HepG2 (cell line): Measurements from ENCODE around the gene SEMA3B. TPM values are rescaled to one million over a fixed set of nuclear protein-coding genes. Genes with fewer than 3 reads are reported as not detected.

ENCODE experiments used
- EEA1 ChIP-seq: sonication (generic); formaldehyde crosslinking; IDR thresholded peaks from 2 replicates; pipeline ENCODE4 v1.5.1; 2020; ENCODE audit warnings: mild to moderate bottlenecking, missing genetic modification reagents, borderline replicate concordance
- EP300 ChIP-seq, 3 experiments: sonication (generic) in 1 of 3; formaldehyde crosslinking in 1 of 3; IDR thresholded peaks; 2 replicates each; pipeline versions ENCODE4 v1.5.1 to v1.6.1; 2011 to 2020; ENCODE audit warnings: low read depth in 2 of 3, low read length in 2 of 3, borderline replicate concordance in 1 of 3, improper control_type of control experiment in 1 of 3, mild to moderate bottlenecking in 1 of 3, missing genetic modification reagents in 1 of 3, moderate library complexity in 1 of 3
- HDAC1 ChIP-seq: sonication (generic); formaldehyde crosslinking; IDR thresholded peaks from 2 replicates; pipeline ENCODE4 v1.5.1; 2020; ENCODE audit warnings: mild to moderate bottlenecking, missing genetic modification reagents
- RBFOX2 ChIP-seq: fragments of 200-400 bp; formaldehyde crosslinking; IDR thresholded peaks from 2 replicates; pipeline ENCODE4 v1.6.1; 2017; ENCODE audit warnings: low read depth, mild to moderate bottlenecking, low read length
- SCMH1 ChIP-seq: sonication (generic); formaldehyde crosslinking; IDR thresholded peaks from 2 replicates; pipeline ENCODE4 v1.9.0; 2021; ENCODE audit warnings: missing genetic modification reagents, mild to moderate bottlenecking, borderline replicate concordance
- SIN3B ChIP-seq: fragments of 150-350 bp; IDR thresholded peaks from 2 replicates; pipeline ENCODE4 v1.6.1; 2014; ENCODE audit warnings: low read length
- TGIF2 ChIP-seq: IDR thresholded peaks from 2 replicates; pipeline ENCODE4 v1.6.1; 2016; ENCODE audit warnings: control low read depth, missing compliant biosample characterization
- TRAFD1 ChIP-seq: sonication (generic); formaldehyde crosslinking; IDR thresholded peaks from 2 replicates; pipeline ENCODE4 v1.5.1; 2020; ENCODE audit warnings: missing genetic modification reagents, mild to moderate bottlenecking, borderline replicate concordance
- ZBTB26 ChIP-seq: IDR thresholded peaks from 2 replicates; pipeline ENCODE4 v1.6.1; 2016; ENCODE audit warnings: missing compliant biosample characterization, missing genetic modification reagents, borderline replicate concordance
- ZIK1 ChIP-seq: sonication (generic); formaldehyde crosslinking; IDR thresholded peaks from 2 replicates; pipeline ENCODE4 v1.5.0; 2020; ENCODE audit warnings: mild to moderate bottlenecking, low read depth, missing genetic modification reagents, borderline replicate concordance
- ZKSCAN1 ChIP-seq: fragments of 150-350 bp; IDR thresholded peaks from 2 replicates; pipeline ENCODE4 v1.6.1; 2014; ENCODE audit warnings: low read length
- ZNF138 ChIP-seq: sonication (generic); formaldehyde crosslinking; IDR thresholded peaks from 2 replicates; pipeline ENCODE4 v1.5.0; 2020; ENCODE audit warnings: mild to moderate bottlenecking, low read depth, missing genetic modification reagents
- ZNF281 ChIP-seq: sonication (generic); formaldehyde crosslinking; IDR thresholded peaks from 2 replicates; pipeline ENCODE4 v1.4.0; 2020; ENCODE audit warnings: missing genetic modification reagents, borderline replicate concordance
- ZNF670 ChIP-seq: sonication (generic); formaldehyde crosslinking; IDR thresholded peaks from 2 replicates; pipeline ENCODE4 v1.8.0; 2022; ENCODE audit warnings: mild to moderate bottlenecking, missing genetic modification reagents, borderline replicate concordance
- ZNF782 ChIP-seq: sonication (generic); formaldehyde crosslinking; IDR thresholded peaks from 2 replicates; pipeline ENCODE4 v1.4.0; 2020; ENCODE audit warnings: missing genetic modification reagents, mild to moderate bottlenecking, borderline replicate concordance
- ZZZ3 ChIP-seq: sonication (generic); formaldehyde crosslinking; IDR thresholded peaks from 2 replicates; pipeline ENCODE4 v1.4.0; 2020; ENCODE audit warnings: missing genetic modification reagents, mild to moderate bottlenecking, borderline replicate concordance
- polyA plus RNA-seq, 8 experiments: library from polyadenylated mRNA; depleted of rRNA in 3 of 8; stranded (reverse) in 7 of 8; unstranded in 1 of 8; fragments of >200 nt; fragmentation: Illumina TruSeq in 4 of 8; extraction: Trizol in 4 of 8; gene quantifications; 2 replicates each; pipeline versions ENCODE4 v1.2.1 to v1.2.3, GENCODE V29; 2011 to 2016; ENCODE audit warnings: low read depth in 4 of 8, missing spikeins in 1 of 8, mixed read lengths in 1 of 8; ENCODE audit not compliant: insufficient read depth in 1 of 8
- total RNA-seq, 5 experiments: library from RNA; depleted of rRNA; stranded (reverse); fragments of >200 nt; fragmentation: Illumina TruSeq; extraction: Trizol; gene quantifications; 2 replicates each; pipeline ENCODE4 v1.2.3, GENCODE V29; 2016; ENCODE audit warnings: low read depth in 1 of 5
- TF ChIP-seq, protein P1 (sequence below): sonication (generic); formaldehyde crosslinking; conservative IDR thresholded peaks from 2 replicates; pipeline ENCODE4 v1.8.0; 2022; ENCODE audit warnings: missing genetic modification reagents
- TF ChIP-seq, protein P2 (sequence below): sonication (generic); formaldehyde crosslinking; IDR thresholded peaks from 2 replicates; pipeline ENCODE4 v1.5.0; 2020; ENCODE audit warnings: missing genetic modification reagents
- TF ChIP-seq, protein P3 (sequence below): IDR thresholded peaks from 2 replicates; pipeline ENCODE4 v1.6.1; 2012; ENCODE audit warnings: inconsistent platforms

Gene SEMA3B
- total and polyA plus RNA-seq, 2 of the 13 experiments (the other 11 are each of a cell fraction or from before 2014, with no cell fraction given), result 93.2 to 158 TPM

GRCh38 chr3:50298836-50299637 is 30.1 kb downstream of the SEMA3B start, which contains the start of the genes HYAL3 and NAA80 (continued):
- TF ChIP-seq EP300 (IDR thresholded peaks at IDR 0.05; ENCODE audit: low read depth in 2 of 2, low read length in 2 of 2) (no peak), EP300 (CRISPR knock-in tag; IDR thresholded peaks at IDR 0.05; ENCODE audit: borderline replicate concordance) (no peak), SIN3B (no peak), ZNF138 (CRISPR knock-in tag) (peak; percentile 76; the same call in 1 of the 2 replicates), EEA1 (CRISPR knock-in tag) (no peak), ZNF670 (CRISPR knock-in tag) (0 out of 2 replicates have a peak, but pooled peaks have one; percentile 37), ZKSCAN1 (no peak), TRAFD1 (CRISPR knock-in tag) (no peak), ZZZ3 (CRISPR knock-in tag) (no peak), ZBTB26 (CRISPR knock-in tag) (peak; percentile 38), ZNF281 (CRISPR knock-in tag) (peak; percentile 4; the same call in 1 of the 2 replicates), SCMH1 (CRISPR knock-in tag) (no peak), TGIF2 (CRISPR knock-in tag) (0 out of 2 replicates have a peak, but pooled peaks have one; percentile 9), RBFOX2 (peak; percentile 94), ZNF782 (CRISPR knock-in tag) (no peak; the same call in 1 of the 2 replicates), ZIK1 (CRISPR knock-in tag) (peak; percentile 86), HDAC1 (CRISPR knock-in tag) (peak; percentile 58)
- TF ChIP-seq, protein P1, sequence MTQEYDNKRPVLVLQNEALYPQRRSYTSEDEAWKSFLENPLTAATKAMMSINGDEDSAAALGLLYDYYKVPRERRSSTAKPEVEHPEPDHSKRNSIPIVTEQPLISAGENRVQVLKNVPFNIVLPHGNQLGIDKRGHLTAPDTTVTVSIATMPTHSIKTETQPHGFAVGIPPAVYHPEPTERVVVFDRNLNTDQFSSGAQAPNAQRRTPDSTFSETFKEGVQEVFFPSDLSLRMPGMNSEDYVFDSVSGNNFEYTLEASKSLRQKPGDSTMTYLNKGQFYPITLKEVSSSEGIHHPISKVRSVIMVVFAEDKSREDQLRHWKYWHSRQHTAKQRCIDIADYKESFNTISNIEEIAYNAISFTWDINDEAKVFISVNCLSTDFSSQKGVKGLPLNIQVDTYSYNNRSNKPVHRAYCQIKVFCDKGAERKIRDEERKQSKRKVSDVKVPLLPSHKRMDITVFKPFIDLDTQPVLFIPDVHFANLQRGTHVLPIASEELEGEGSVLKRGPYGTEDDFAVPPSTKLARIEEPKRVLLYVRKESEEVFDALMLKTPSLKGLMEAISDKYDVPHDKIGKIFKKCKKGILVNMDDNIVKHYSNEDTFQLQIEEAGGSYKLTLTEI (CRISPR knock-in tag), result no peak
- TF ChIP-seq, protein P2, sequence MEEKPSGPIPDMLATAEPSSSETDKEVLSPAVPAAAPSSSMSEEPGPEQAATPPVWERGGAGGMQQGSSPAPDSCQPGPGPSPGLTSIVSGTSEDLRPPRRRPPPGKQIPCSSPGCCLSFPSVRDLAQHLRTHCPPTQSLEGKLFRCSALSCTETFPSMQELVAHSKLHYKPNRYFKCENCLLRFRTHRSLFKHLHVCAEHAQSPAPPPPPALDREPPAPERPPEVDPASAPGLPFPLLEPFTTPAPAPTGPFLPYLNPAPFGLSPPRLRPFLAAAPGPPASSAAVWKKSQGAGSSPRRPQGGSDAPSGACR, result no peak; the same call in 1 of the 2 replicates
- TF ChIP-seq, protein P3, sequence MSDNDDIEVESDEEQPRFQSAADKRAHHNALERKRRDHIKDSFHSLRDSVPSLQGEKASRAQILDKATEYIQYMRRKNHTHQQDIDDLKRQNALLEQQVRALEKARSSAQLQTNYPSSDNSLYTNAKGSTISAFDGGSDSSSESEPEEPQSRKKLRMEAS, result peak; percentile 86
